HL-60 (cell line): ENCODE data around the gene ASCC3.

ENCODE experiments used
- DNase-seq, 2 experiments: peaks; one replicate each; pipeline ENCODE4 v3.0.0-alpha.2; 2010 to 2020; ENCODE audit warnings: low read depth in 1 of 2, low spot score in 1 of 2
- H3K27ac ChIP-seq: fragments of 250-450 bp; sonication (Bioruptor Pico); replicated peaks from 2 replicates; pipeline ENCODE4 v1.5.1; 2020; ENCODE audit warnings: mild to moderate bottlenecking, moderate library complexity
- H3K27me3 ChIP-seq: fragments of 250-450 bp; sonication (Bioruptor Pico); 2 replicates; pipeline ENCODE4 v1.5.1; 2021; ENCODE audit warnings: mild to moderate bottlenecking, moderate library complexity; ENCODE audit not compliant: insufficient read depth, poor library complexity, severe bottlenecking
- H3K4me3 ChIP-seq: replicated peaks from 2 replicates; pipeline ENCODE4 v1.5.1; 2011; ENCODE audit warnings: mild to moderate bottlenecking, control low read depth, low read length; ENCODE audit not compliant: insufficient read depth
- CTCF ChIP-seq: IDR thresholded peaks from one replicate; pipeline ENCODE4 v1.5.1; 2011; ENCODE audit warnings: low read length, control low read depth, inconsistent platforms; ENCODE audit not compliant: insufficient read depth
- GABPA ChIP-seq: IDR thresholded peaks from 2 replicates; pipeline ENCODE4 v1.6.1; 2012; ENCODE audit warnings: low read depth
- POLR2AphosphoS5 ChIP-seq: IDR thresholded peaks from 2 replicates; pipeline ENCODE4 v1.6.1; 2012; ENCODE audit warnings: low read depth
- REST ChIP-seq: IDR thresholded peaks from 2 replicates; pipeline ENCODE4 v1.6.1; 2012; ENCODE audit warnings: low read depth; ENCODE audit not compliant: insufficient replicate concordance
- SPI1 ChIP-seq: IDR thresholded peaks from 2 replicates; pipeline ENCODE4 v1.6.1; 2012; ENCODE audit warnings: low read depth, mild to moderate bottlenecking, borderline replicate concordance

The ASCC3 gene

GRCh38 chr6:100695445-100695844 is 185.7 kb downstream of the ASCC3 start:
- Histone ChIP-seq H3K27ac (no peak overlapping the region), H3K27me3 (no peaks in the 10 kb centered on the region), H3K4me3 (no peak overlapping the region)
- TF ChIP-seq CTCF, result no peak
- no peak for TF ChIP-seq GABPA
- no peak for TF ChIP-seq REST
- TF ChIP-seq POLR2AphosphoS5, result no peak
- no peak for TF ChIP-seq SPI1
- DNase-seq, result no peak

- Histone ChIP-seq H3K4me3 (no peak overlapping the region), H3K27ac (no peak overlapping the region), H3K27me3 (no peaks in the 10 kb centered on the region)
- no peak for DNase-seq
- TF ChIP-seq REST, result no peak
- TF ChIP-seq SPI1, result no peak
- TF ChIP-seq CTCF, result no peak
- TF ChIP-seq POLR2AphosphoS5, result no peak
- no peak for TF ChIP-seq GABPA
Observed at GRCh38 chr6:100693249-100693927, 187.7 kb downstream of the ASCC3 start.

- no peak for DNase-seq
- Histone ChIP-seq H3K27ac (no peak overlapping the region), H3K27me3 (no peaks in the 10 kb centered on the region), H3K4me3 (no peak overlapping the region)
- no peak for TF ChIP-seq POLR2AphosphoS5
- TF ChIP-seq REST, result no peak
- TF ChIP-seq GABPA, result no peak
- TF ChIP-seq SPI1, result no peak
Observed at GRCh38 chr6:100691972-100692371, 189.2 kb downstream of the ASCC3 start.
